Subcutaneous adipose tissue (tissue), 4 donors: Measurements from ENCODE around the gene PEX3. TPM values are rescaled to one million over a fixed set of nuclear protein-coding genes. Genes with fewer than 3 reads are reported as not detected.

ENCODE experiments used
- total RNA-seq, 4 donors: library from RNA; depleted of rRNA; stranded (reverse); fragments of >200 nt; gene quantifications; one replicate each; pipeline ENCODE4 v1.1.0, GENCODE V29; 2016
- TF ChIP-seq, protein P1 (sequence below): fragments of 450-650 bp; IDR thresholded peaks from one replicate; pipeline ENCODE4 v1.5.1; 2016; ENCODE audit warnings: low read depth, mild to moderate bottlenecking, control low read depth, antibody characterized with exemption, moderate library complexity

Gene PEX3
- total RNA-seq, 4 donors from 2014 or later, result 7.3 to 14.3 (median 12.4) TPM

- TF ChIP-seq, protein P1, sequence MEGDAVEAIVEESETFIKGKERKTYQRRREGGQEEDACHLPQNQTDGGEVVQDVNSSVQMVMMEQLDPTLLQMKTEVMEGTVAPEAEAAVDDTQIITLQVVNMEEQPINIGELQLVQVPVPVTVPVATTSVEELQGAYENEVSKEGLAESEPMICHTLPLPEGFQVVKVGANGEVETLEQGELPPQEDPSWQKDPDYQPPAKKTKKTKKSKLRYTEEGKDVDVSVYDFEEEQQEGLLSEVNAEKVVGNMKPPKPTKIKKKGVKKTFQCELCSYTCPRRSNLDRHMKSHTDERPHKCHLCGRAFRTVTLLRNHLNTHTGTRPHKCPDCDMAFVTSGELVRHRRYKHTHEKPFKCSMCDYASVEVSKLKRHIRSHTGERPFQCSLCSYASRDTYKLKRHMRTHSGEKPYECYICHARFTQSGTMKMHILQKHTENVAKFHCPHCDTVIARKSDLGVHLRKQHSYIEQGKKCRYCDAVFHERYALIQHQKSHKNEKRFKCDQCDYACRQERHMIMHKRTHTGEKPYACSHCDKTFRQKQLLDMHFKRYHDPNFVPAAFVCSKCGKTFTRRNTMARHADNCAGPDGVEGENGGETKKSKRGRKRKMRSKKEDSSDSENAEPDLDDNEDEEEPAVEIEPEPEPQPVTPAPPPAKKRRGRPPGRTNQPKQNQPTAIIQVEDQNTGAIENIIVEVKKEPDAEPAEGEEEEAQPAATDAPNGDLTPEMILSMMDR, result no peak
These were observed 56.9 kb downstream of the PEX3 start for GRCh38 chr6:143507358-143508145.

DNA sequence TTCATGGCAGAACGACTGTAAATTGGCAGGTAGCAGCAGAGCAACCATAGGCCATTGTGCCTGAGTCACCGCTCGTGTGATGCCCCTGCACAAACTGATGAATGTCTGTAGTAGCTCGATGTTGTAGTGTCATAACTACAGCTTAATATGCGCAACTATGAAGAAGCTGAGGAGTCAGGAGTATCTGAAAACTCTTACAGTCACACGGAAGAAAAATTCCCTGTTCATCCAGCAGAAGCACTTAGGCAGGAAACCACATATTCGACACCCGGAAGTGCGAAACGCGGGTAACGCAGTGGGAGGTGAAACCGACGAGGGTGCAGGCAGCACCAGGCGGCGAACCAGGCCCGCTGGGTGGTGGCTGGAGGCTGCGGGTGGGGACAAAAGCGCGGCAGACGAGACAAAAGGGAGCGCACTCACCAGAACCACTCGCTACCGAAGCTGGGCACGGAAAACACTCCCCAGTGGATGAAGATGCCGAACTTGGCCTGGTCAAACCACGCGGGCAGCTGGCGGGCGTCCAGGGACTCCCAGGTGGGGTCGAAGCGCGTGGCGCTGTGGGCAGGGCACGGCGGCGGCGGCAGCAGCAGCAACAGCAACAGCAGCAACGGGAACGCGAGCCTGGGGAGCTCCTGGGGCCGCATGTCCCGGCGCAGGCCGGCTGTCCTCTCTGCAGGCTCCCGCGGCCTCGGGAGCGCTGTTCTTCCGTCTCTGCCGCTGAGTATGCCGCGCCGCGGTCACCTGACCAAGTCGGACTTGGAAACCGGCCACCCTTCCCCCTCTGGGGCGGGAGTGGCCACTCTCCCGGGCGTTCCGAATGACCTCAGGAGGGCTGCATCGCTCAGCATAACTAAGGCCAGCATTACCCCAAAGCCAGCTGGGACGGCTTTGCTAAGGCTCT lies 60.6 kb downstream of the PEX3 start, which contains the start of gene FUCA2:
TSS of gene FUCA2 (minus strand) at position 730 of the 901 bp plus-strand sequence. CDS start at position 644, 86 bp downstream.
- TF ChIP-seq, protein P1, result no peak

DNA sequence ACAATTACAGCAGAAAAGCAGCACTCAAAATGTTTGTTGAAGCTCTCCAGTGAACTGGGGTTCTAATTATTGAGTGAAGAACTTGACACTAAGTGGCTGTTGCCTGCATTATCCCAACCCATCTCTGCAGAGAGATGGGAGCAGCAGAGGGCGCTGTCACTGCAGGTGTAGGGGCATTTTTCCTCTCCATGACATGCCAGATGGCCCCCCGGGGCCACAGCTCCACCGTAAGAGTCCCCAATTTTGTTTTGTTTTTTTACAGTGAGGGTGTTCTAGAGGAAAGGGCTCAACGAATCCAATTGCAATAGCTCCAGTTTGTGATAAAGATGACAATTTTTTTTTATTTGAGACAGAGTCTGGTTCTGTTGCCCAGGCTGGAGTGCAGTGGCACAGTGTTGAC lies 62.8 kb downstream of the PEX3 start:
- TF ChIP-seq, protein P1, result no peak

- TF ChIP-seq, protein P1, result no peak
These were observed 64.6 kb downstream of the PEX3 start for GRCh38 chr6:143515061-143515760.

DNA sequence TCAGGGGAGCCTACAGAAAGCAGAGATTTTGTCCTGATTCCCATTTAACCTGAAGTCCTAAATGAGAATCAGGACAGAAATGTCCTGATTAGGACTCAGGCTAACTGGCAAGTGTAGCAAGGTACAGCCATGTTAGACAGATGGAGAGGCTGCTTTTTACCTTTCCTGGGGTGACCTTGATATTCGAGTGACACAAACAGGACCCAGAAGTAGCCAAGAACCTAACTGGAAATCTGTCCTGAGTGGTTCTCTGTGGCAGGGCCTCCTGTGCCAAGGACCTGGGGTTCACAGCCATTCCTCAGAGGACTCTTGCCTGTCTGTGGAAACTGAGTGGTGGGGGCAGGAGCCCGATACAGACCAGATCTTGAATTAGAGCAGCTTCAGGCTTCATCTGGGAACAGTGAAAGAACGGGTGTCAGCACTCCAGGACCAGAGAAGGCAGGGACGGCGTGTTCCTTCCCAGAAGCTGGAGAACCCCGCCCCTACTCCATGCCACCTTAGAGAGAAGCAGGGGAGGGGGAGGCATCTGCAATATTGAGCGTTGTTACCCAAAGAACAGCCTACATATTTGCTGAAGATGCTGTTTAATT lies 65.3 kb downstream of the PEX3 start:
- TF ChIP-seq, protein P1, result no peak

DNA sequence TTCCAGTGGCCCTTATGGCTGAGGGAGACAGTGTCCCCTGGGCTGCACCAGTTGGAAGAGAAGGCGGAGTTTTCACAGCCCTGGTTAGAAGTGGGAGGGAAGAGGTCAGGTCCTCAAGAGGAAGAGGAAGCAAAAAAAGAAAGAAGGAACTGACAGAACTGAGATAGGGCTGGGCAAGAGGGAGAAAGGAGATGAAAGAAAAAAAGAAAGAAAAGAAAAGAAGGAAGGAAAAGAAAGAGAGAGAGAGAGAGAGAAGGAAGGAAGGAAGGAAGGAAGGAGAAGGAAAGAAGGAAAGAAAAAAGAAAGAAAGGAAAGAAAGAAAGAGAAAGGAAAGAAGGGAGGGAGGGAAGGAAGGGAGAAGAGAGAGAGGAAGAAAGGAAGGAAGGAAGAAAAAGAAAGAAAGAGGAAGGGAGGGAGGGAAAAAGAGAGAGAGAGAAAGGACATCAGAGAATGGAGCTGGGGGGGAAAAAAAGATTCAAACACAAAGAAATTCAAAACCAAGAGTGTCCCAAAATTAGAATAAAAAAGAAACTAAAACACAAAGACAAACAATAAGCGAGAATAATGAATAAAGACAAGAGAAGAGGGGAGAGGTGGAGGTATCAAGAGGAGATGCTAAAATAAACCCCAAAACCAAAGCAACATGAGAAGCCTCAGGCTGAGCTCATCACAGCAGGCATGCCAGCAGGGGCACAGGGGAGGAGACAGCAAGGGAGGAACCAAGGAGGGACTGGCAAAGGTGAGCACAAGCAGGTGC lies 66.3 kb downstream of the PEX3 start:
- TF ChIP-seq, protein P1, result no peak
